BE2C (cell line): Measurements from ENCODE around the gene VSIG2.

Experiments used
- DNase-seq: peaks from one replicate; pipeline ENCODE4 v3.0.0-alpha.2; 2020
- H3K27me3 ChIP-seq: fragments of 250-450 bp; sonication (Bioruptor Pico); 2 replicates; pipeline ENCODE4 v1.5.1; 2020; ENCODE audit warnings: mild to moderate bottlenecking
- H3K36me3 ChIP-seq: fragments of 250-450 bp; sonication (Bioruptor Pico); 2 replicates; pipeline ENCODE4 v1.5.1; 2020; ENCODE audit warnings: mild to moderate bottlenecking
- H3K4me1 ChIP-seq: fragments of 250-450 bp; sonication (Bioruptor Pico); 2 replicates; pipeline ENCODE4 v1.5.1; 2020
- H3K4me3 ChIP-seq: 2 replicates; pipeline ENCODE4 v1.5.1; 2011; ENCODE audit warnings: low read depth, low read length
- H3K9me3 ChIP-seq: fragments of 250-450 bp; sonication (Bioruptor Pico); 2 replicates; pipeline ENCODE4 v1.5.1; 2020
- CTCF ChIP-seq: IDR thresholded peaks from 2 replicates; pipeline ENCODE4 v1.5.1; 2012; ENCODE audit warnings: mild to moderate bottlenecking, low read depth, low read length

VSIG2 gene

GRCh38 chr11:124768914-124769313 lies 16.9 kb upstream of the VSIG2 start:
- Histone ChIP-seq H3K27me3 (no peaks in the 10 kb centered on the region), H3K4me3 (no peak overlapping the region), H3K9me3 (no peaks in the 10 kb centered on the region), H3K36me3 (peaks cover 12% of the 10 kb centered on the region; the same call in 1 of the 2 replicates), H3K4me1 (no peaks in the 10 kb centered on the region)
- no peak for TF ChIP-seq CTCF
- DNase-seq, result no peak

- no peak for DNase-seq
- no peaks in the 10 kb centered on the region for H3K9me3 ChIP-seq
- no peak overlapping the region for H3K4me3 ChIP-seq
- TF ChIP-seq CTCF, result no peak
- H3K27me3 ChIP-seq, result peaks cover 16% of the 10 kb centered on the region
- H3K4me1 ChIP-seq, result no peaks in the 10 kb centered on the region
- peaks cover 4% of the 10 kb centered on the region; the same call in 1 of the 2 replicates for H3K36me3 ChIP-seq
Observed at GRCh38 chr11:124766156-124766555, 14.1 kb upstream of the VSIG2 start.

- Histone ChIP-seq H3K27me3 (peaks cover 45% of the 10 kb centered on the region), H3K9me3 (no peaks in the 10 kb centered on the region), H3K4me3 (peak overlapping the region; percentile 51), H3K4me1 (no peaks in the 10 kb centered on the region), H3K36me3 (peaks cover 3% of the 10 kb centered on the region; the same call in 1 of the 2 replicates)
- TF ChIP-seq CTCF, result peak; percentile 84
- DNase-seq, result peak; percentile 87
Observed at GRCh38 chr11:124763156-124763947, 11.3 kb upstream of the VSIG2 start.

- Histone ChIP-seq H3K9me3 (no peaks in the 10 kb centered on the region), H3K4me3 (peak overlapping the region; percentile 51), H3K4me1 (no peaks in the 10 kb centered on the region), H3K36me3 (peaks cover 3% of the 10 kb centered on the region; the same call in 1 of the 2 replicates), H3K27me3 (peaks cover 51% of the 10 kb centered on the region)
- DNase-seq, result no peak
- TF ChIP-seq CTCF, result no peak
Observed at GRCh38 chr11:124762624-124763155, 10.6 kb upstream of the VSIG2 start.

GRCh38 chr11:124762105-124762623 lies 10.1 kb upstream of the VSIG2 start, which contains the start of gene ESAM:
Gene ESAM (minus strand): TSS chr11:124762290. CDS start chr11:124762154, 136 bp downstream.
- Histone ChIP-seq H3K4me1 (no peaks in the 10 kb centered on the region), H3K27me3 (peaks cover 56% of the 10 kb centered on the region), H3K9me3 (no peaks in the 10 kb centered on the region), H3K4me3 (peak within 1 kb of the TSS; percentile 51), H3K36me3 (no peaks in the 10 kb centered on the region)
- DNase-seq, result no peak
- no peak for TF ChIP-seq CTCF
